SU-DHL-6 (cell line): Measurements from ENCODE around the gene C1D.
"Not testable (repeated sequence)": the region's sequence is repeated elsewhere in the genome, so short reads cannot be mapped to it uniquely, and the experiment has no call there.

Experiments
- H2AFZ ChIP-seq: fragments of 200-600 bp; sonication (generic); 2 replicates; pipeline ENCODE4 v1.6.1; 2014; ENCODE audit warnings: low read depth, mild to moderate bottlenecking, moderate library complexity, mixed read lengths, antibody characterized with exemption, low read length; ENCODE audit not compliant: severe bottlenecking
- H3F3A ChIP-seq: fragments of 200-600 bp; shearing (Covaris generic); 2 replicates; pipeline ENCODE4 v1.6.0; 2016; ENCODE audit warnings: antibody characterized with exemption, mild to moderate bottlenecking; ENCODE audit not compliant: insufficient read depth
- H3K27ac ChIP-seq: fragments of 200-600 bp; sonication (generic); 2 replicates; pipeline ENCODE4 v1.5.1; 2016; ENCODE audit warnings: low read depth, mild to moderate bottlenecking, low read length, moderate library complexity, mixed read lengths
- H3K27me3 ChIP-seq: fragments of 200-600 bp; sonication (generic), shearing (Covaris generic); 2 replicates; pipeline ENCODE4 v1.6.0; 2014; ENCODE audit warnings: mild to moderate bottlenecking, low read length
- H3K36me3 ChIP-seq: fragments of 200-600 bp; sonication (generic); 2 replicates; pipeline ENCODE4 v1.6.1; 2014; ENCODE audit warnings: mild to moderate bottlenecking, low read length, mixed read lengths
- H3K4me2 ChIP-seq: fragments of 300-600, 200-600 bp; shearing (Covaris generic), sonication (generic); 2 replicates; pipeline ENCODE4 v1.6.0; 2014; ENCODE audit warnings: low read length, low read depth, mild to moderate bottlenecking; ENCODE audit not compliant: poor library complexity, severe bottlenecking
- H3K4me3 ChIP-seq: fragments of 200-600 bp; sonication (generic); 2 replicates; pipeline ENCODE4 v1.5.1; 2014; ENCODE audit warnings: antibody characterized with exemption, low read length, mild to moderate bottlenecking, mixed read lengths; ENCODE audit not compliant: insufficient read depth, poor library complexity, severe bottlenecking
- H3K79me2 ChIP-seq: fragments of 200-600 bp; sonication (generic); 2 replicates; pipeline ENCODE4 v1.6.1; 2014; ENCODE audit warnings: mild to moderate bottlenecking, low read length, moderate library complexity; ENCODE audit not compliant: insufficient read depth
- H3K9ac ChIP-seq: fragments of 200-600 bp; sonication (generic); 2 replicates; pipeline ENCODE4 v1.7.0; 2014; ENCODE audit warnings: mild to moderate bottlenecking, low read length
- H3K9me2 ChIP-seq: fragments of 200-600 bp; sonication (generic); replicated peaks from 2 replicates; pipeline ENCODE4 v1.6.1; 2014; ENCODE audit warnings: low read length; ENCODE audit not compliant: insufficient read depth
- H3K9me3 ChIP-seq: fragments of 200-600 bp; sonication (generic); 2 replicates; pipeline ENCODE4 v1.6.1; 2014; ENCODE audit warnings: low read length, mixed read lengths; ENCODE audit not compliant: insufficient read depth
- H4K20me1 ChIP-seq: fragments of 200-600 bp; sonication (generic); 2 replicates; pipeline ENCODE4 v1.6.1; 2014; ENCODE audit warnings: low read depth, mild to moderate bottlenecking, antibody characterized with exemption, low read length, moderate library complexity, mixed read lengths
- EZH2phosphoT487 ChIP-seq: fragments of 200-600 bp; sonication (generic), shearing (Covaris generic); conservative IDR thresholded peaks from 2 replicates; pipeline ENCODE4 v1.6.1; 2018; ENCODE audit warnings: mild to moderate bottlenecking, antibody characterized with exemption, low read length, moderate library complexity, mixed read lengths
- TF ChIP-seq, protein P1 (sequence below): fragments of 200-600 bp; sonication (generic); IDR thresholded peaks from one replicate; pipeline ENCODE4 v1.5.1; 2017; ENCODE audit warnings: antibody characterized with exemption, mild to moderate bottlenecking, low read length, moderate library complexity; ENCODE audit not compliant: insufficient read depth, poor library complexity, severe bottlenecking

Gene C1D

DNA sequence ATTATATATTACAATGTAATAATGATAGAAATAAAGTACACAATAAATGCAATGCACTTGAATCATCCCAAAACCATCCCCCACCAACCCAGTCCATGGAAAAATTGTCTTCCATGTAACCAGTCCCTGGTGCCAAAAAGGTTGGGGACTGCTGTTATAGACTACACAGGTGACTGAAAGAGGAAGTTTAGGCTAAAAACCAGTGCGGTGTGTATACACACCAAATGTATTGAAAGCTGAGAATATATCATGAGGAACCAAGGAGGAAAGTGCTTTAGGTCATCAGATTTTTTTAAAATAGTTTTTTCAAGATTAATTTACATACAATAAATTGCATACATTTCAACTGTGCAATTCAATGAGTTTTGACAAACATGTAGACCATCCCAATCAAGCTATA is 20.5 kb upstream of the C1D start:
- Histone ChIP-seq H3K9me3 (no peaks in the 10 kb centered on the region), H3K9ac (no peak overlapping the region), H3K4me3 (no peak overlapping the region), H2AFZ (no peak overlapping the region), H3K4me2 (no peak overlapping the region), H3F3A (no peaks in the 10 kb centered on the region), H3K27ac (no peak overlapping the region), H3K79me2 (no peaks in the 10 kb centered on the region), H3K27me3 (no peaks in the 10 kb centered on the region), H3K36me3 (no peaks in the 10 kb centered on the region), H3K9me2 (no peaks in the 10 kb centered on the region), H4K20me1 (no peaks in the 10 kb centered on the region)
- TF ChIP-seq, protein P1, sequence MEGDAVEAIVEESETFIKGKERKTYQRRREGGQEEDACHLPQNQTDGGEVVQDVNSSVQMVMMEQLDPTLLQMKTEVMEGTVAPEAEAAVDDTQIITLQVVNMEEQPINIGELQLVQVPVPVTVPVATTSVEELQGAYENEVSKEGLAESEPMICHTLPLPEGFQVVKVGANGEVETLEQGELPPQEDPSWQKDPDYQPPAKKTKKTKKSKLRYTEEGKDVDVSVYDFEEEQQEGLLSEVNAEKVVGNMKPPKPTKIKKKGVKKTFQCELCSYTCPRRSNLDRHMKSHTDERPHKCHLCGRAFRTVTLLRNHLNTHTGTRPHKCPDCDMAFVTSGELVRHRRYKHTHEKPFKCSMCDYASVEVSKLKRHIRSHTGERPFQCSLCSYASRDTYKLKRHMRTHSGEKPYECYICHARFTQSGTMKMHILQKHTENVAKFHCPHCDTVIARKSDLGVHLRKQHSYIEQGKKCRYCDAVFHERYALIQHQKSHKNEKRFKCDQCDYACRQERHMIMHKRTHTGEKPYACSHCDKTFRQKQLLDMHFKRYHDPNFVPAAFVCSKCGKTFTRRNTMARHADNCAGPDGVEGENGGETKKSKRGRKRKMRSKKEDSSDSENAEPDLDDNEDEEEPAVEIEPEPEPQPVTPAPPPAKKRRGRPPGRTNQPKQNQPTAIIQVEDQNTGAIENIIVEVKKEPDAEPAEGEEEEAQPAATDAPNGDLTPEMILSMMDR = no peak
- no peak for TF ChIP-seq EZH2phosphoT487

DNA sequence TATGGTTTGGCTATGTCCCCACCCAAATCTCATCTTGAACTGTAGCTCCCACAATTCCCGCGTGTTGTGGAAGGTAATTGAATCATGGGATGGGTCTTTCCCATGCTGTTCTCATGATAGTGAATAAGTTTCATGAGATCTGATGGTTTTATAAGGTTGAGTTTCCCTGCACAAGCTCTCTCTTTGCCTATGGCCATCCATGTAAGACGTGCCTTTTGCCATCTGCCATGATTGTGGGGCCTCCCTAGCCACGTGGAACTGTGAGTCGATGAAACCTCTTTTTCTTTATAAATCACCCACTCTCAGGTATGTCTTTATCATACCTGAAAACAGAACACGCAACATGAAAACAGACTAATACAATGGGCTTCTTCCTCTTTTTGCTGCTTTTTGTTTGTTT is 11.2 kb upstream of the C1D start:
- Histone ChIP-seq H4K20me1 (no peaks in the 10 kb centered on the region), H3F3A (no peaks in the 10 kb centered on the region), H3K9me3 (no peaks in the 10 kb centered on the region), H3K4me2 (no peak overlapping the region), H3K79me2 (no peaks in the 10 kb centered on the region), H3K4me3 (no peak overlapping the region), H3K9ac (no peak overlapping the region), H2AFZ (no peak overlapping the region), H3K27ac (no peak overlapping the region), H3K27me3 (no peaks in the 10 kb centered on the region), H3K9me2 (no peaks in the 10 kb centered on the region), H3K36me3 (no peaks in the 10 kb centered on the region)
- TF ChIP-seq EZH2phosphoT487 = no peak
- TF ChIP-seq, protein P1 = no peak

DNA sequence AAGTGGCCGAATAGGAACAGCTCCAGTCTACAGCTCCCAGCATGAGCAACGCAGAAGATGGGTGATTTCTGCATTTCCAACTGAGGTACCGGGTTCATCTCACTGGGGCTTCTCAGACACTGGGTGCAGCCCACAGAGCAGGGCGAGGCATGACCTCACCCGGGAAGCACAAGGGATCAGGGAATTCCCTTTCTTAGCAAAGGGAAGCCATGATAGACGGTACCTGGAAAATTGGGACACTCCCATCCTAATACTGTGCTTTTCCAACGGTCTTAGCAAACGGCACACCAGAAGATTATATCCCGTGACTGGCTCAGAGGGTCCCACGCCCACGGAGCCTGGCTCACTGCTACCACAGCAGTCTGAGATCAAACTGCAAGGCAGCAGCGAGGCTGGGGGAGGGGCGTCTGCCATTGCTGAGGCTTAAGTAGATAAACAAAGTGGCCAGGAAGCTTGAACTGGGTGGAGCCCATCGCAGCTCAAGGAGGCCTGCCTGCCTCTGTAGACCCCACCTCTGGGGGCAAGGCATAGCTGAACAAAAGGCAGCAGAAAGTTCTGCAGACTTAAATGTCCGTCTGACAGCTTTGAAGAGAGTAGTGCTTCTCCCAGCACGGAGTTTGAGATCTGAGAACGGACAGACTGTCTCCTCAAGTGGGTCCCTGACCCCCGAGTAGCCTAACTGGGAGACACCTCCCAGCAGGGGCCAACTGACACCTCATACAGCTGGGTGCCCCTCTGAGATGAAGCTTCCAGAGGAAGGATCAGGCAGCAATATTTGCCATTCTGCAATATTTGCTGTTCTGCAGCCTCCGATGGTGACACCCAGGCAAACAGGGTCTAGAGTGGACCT is 1.2 kb upstream of the C1D start:
- Histone ChIP-seq H2AFZ (peak overlapping the region; percentile 96), H3K79me2 (peaks cover 37% of the 10 kb centered on the region), H3K4me2 (peak overlapping the region; percentile 98)
- H4K20me1 ChIP-seq, H3K9me3 ChIP-seq, H3F3A ChIP-seq, H3K9me2 ChIP-seq, H3K4me3 ChIP-seq, H3K27ac ChIP-seq, H3K36me3 ChIP-seq, H3K9ac ChIP-seq, H3K27me3 ChIP-seq: not testable (repeated sequence)

DNA sequence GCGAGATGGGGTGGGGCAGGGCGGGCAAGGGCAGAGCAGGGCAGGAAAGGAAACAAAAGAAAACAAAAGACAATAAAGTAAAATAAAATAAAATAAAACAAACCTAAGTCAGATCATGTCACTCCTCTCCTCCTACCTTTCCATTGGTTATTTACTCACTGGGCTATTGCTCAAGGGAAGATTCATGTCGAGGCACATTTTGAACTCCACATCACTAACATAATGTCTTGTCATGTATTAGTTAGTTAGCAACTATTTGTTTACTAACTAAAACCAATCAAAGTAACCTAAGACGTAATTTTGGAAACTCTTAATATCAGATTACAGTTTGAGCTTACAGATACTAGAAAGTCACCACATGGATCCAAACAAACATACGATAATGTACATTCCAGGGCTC is 2.2 kb downstream of the C1D start:
- no peaks in the 10 kb centered on the region for H3K36me3 ChIP-seq
- H3K79me2 ChIP-seq = peaks cover 70% of the 10 kb centered on the region
- H3K4me3 ChIP-seq = no peak overlapping the region
- no peak overlapping the region for H3K9ac ChIP-seq
- H3K27me3 ChIP-seq = no peaks in the 10 kb centered on the region
- H3K27ac ChIP-seq = no peak overlapping the region
- H3F3A ChIP-seq = no peaks in the 10 kb centered on the region
- H3K9me2 ChIP-seq = no peaks in the 10 kb centered on the region
- TF ChIP-seq, protein P1 = no peak
- TF ChIP-seq EZH2phosphoT487 = no peak
- no peaks in the 10 kb centered on the region for H3K9me3 ChIP-seq
- H4K20me1 ChIP-seq = peaks cover 11% of the 10 kb centered on the region
- peak overlapping the region; percentile 98 for H3K4me2 ChIP-seq
- H2AFZ ChIP-seq = no peak overlapping the region
